Measurements from ENCODE around the gene SYNGR1.

SYNGR1 gene

DNA sequence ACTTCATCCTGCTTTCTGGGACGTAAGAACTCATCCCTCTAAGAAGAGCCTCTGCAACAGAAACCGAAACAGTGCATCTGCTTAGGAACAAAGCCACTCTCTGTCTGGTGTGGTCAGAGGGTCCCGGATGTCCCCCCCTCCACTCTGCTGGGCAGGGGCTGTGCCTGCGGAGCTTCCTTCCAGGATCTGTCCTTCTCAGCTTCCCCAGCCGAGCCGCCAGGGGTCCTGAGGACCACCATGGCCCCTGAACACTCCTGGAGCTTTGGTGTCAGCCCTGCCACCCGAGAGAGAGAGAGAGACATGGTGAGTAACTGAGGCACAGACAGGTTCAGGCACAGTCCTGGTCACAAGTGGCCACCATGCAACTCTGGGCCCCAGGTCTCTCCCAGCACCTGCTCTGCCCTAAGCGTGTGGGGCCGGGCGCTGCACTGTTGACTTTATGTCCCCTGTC lies 82.6 kb downstream of the SYNGR1 start:
- no peak for DNase-seq

DNA sequence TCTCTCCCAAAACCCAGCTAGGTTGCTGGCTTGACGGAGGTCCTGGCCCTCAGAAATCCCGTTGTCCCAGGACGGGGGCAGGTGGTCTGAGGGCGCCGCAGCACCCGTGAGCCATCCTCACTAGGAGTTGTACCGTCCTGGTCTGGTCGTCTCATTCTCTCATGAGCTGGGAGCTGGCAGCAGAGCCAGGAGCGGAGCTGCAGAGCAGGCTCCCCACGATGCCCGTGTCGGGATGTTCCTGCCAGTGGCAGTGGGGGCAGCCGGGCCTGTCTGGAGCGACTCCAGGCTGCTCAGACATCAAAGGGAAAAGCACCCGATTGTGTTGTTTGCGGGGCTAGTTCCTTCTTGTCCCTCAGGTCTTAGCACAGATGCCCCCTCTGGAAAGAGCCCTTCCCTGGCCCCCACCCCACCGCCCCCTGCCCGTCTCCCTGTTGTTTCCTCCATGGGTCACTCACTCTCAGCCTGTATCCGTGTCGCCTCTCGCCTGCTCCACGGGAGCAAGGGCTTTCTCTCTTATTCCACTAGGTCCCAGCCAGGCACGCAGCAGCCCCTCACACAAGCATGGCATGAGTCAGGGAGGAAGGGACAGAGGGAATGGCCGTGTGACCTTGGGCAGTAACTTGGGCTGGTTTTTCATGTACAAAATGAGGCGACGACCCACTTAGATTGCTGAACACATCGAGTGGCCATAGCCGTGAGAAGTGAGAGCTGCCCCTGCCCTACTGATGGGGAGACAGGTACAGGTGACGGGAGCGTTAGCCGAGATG lies 83.9 kb downstream of the SYNGR1 start:
- no peak for DNase-seq

DNA sequence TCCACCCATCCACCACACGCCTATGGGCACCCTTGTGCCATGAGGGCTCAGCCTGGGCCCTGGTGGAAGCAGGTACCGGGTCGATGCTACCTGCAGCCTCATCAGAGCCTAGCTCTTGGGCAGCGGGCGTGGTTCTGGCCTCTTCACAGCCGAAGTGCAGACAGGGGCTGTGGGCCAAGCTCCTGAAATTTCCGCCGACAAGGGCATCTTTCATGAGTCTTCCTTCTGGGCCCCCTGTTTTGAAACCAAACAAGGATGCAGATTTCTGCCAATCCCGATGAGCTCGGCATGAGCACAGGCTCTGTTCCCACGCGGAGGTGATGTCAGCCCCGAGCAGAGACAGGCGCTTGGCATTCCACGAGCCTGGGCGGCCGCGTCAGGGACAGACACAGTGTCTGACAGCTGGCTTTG lies 84.5 kb downstream of the SYNGR1 start:
- DNase-seq = no peak

DNA sequence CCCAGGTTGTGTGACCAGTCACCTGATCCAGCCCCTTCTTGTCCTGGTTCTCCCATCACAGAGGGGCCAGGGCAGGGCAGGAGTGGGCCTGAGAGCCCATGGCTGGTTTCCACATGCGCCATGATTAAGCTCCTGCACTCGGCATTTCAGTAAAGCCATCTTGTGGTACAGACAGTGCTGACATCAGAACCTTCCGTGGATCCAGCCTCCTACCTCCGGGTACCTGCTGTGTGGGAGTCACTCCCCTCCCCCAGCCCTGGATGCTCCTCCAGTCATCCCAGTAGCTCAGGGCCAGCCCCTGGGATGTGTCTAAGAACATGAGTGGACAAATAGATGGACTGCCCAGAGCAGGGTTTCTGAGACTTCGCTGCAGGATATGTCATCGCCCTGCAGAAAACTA lies 84.9 kb downstream of the SYNGR1 start:
- no peak for DNase-seq
